ENCODE data around the gene VPS72. TPM values are rescaled to one million over a fixed set of nuclear protein-coding genes. Genes with fewer than 3 reads are reported as not detected.
"Not testable (repeated sequence)": the region's sequence is repeated elsewhere in the genome, so short reads cannot be mapped to it uniquely, and the experiment has no call there.

VPS72 gene
- polyA plus RNA-seq, 1 experiment, result 71.0 TPM

DNA sequence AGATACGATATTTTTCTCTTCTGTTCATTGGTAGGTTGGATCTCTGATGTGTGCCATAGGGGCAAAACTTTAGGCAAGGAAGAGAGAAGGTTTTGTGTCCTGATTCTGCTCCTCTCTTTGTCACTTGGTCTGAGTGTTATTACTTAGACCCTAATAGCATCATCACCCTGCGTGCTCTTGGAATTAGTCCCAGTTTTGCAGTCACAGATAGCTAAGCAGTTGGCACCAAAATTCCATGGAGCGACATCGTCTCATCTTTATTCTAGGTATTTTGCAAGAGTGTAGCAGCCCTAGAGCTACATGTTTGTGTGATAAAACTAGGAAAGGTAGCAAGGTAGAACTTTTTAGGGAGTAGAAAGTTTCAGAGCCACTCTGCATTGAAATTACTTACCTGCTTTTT, 32.1 kb upstream of the VPS72 start:
- CTCF ChIA-PET, result interaction anchor here (0.7 kb wide), 1 partner anchor 16 kb away, joined by 3 read pairs; no protein-coding TSS in a partner anchor
- no peak overlapping the region for H3K4me3 ChIP-seq (ENCODE audit: low read depth, low read length)
- H3K36me3 ChIP-seq (ENCODE audit: control insufficient read depth, insufficient read depth, low read length), result peaks cover 7% of the 10 kb centered on the region
- DNase-seq (ENCODE audit: low read depth), result no peak
- POLR2A ChIA-PET, result interaction anchor here (0.7 kb wide), 1 partner anchor 16 kb away, joined by 3 read pairs; no protein-coding TSS in a partner anchor
- H3K27me3 ChIP-seq (ENCODE audit: control insufficient read depth, insufficient read depth, low read length), result no peaks in the 10 kb centered on the region
- TF ChIP-seq, protein P1, sequence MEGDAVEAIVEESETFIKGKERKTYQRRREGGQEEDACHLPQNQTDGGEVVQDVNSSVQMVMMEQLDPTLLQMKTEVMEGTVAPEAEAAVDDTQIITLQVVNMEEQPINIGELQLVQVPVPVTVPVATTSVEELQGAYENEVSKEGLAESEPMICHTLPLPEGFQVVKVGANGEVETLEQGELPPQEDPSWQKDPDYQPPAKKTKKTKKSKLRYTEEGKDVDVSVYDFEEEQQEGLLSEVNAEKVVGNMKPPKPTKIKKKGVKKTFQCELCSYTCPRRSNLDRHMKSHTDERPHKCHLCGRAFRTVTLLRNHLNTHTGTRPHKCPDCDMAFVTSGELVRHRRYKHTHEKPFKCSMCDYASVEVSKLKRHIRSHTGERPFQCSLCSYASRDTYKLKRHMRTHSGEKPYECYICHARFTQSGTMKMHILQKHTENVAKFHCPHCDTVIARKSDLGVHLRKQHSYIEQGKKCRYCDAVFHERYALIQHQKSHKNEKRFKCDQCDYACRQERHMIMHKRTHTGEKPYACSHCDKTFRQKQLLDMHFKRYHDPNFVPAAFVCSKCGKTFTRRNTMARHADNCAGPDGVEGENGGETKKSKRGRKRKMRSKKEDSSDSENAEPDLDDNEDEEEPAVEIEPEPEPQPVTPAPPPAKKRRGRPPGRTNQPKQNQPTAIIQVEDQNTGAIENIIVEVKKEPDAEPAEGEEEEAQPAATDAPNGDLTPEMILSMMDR (IDR thresholded peaks at IDR 0.05; ENCODE audit: insufficient read depth, low read depth, low read length), result no peak

DNA sequence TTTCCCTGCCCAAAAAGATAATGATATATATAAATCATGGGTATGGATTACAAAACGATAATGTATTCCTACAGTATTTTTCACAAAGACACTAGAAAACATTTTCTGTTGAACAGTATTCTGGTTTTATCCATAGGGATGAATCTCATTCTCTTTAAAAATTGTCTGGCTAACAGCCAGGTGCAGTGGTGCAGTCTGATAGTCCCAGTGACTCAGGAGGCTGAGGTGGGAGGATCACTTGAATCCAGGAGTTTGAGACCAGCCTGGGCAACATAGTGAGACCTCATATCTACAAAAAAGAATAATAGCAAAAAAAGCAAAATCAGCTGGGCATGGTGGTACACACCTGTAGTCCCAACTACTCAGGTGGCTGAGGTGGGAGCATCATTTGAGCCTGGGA, 31.6 kb upstream of the VPS72 start:
- TF ChIP-seq, protein P1 (IDR thresholded peaks at IDR 0.05; ENCODE audit: insufficient read depth, low read depth, low read length), result no peak
- ChIA-PET POLR2A (no interaction called here), CTCF (no interaction called here)
- H3K27me3 ChIP-seq (ENCODE audit: control insufficient read depth, insufficient read depth, low read length), result no peaks in the 10 kb centered on the region
- H3K4me3 ChIP-seq (ENCODE audit: low read depth, low read length), result no peak overlapping the region
- peaks cover 7% of the 10 kb centered on the region for H3K36me3 ChIP-seq (ENCODE audit: control insufficient read depth, insufficient read depth, low read length)
- DNase-seq (ENCODE audit: low read depth), result no peak

DNA sequence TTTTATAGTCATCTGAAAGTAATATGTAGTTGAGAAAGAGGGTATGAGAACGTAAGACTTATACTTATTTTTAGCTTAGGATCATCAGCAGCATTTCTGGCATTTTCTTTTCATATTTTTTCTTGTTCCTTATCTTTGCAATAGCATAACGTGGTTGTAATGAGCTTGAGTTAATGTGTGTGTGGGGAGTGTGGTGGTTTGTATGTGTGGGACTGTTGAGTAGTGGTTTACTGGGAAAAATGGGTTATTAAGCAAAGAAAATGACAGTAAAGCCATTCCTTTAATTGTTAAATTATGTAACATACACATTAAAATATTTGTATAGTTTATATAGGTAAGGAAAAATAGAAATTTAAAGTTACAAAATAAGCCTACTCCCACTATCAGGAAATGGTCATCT, 23.6 kb upstream of the VPS72 start:
- H3K27me3 ChIP-seq (ENCODE audit: control insufficient read depth, insufficient read depth, low read length), result no peaks in the 10 kb centered on the region
- TF ChIP-seq, protein P1 (IDR thresholded peaks at IDR 0.05; ENCODE audit: insufficient read depth, low read depth, low read length), result no peak
- CTCF ChIA-PET, result interaction anchor here (1.0 kb wide), 1 partner anchor 38 kb away, joined by 4 read pairs; no protein-coding TSS in a partner anchor
- DNase-seq (ENCODE audit: low read depth), result no peak
- peaks cover 7% of the 10 kb centered on the region for H3K36me3 ChIP-seq (ENCODE audit: control insufficient read depth, insufficient read depth, low read length)
- no peak overlapping the region for H3K4me3 ChIP-seq (ENCODE audit: low read depth, low read length)
- POLR2A ChIA-PET, result no interaction called here

GRCh38 chr1:151211972-151212705, 22.1 kb upstream of the VPS72 start:
- CTCF ChIA-PET, result interaction anchor here (0.6 to 1.2 kb wide), 3 partner anchors 12 to 218 kb away, joined by 3 to 4 read pairs (median 3); no protein-coding TSS in a partner anchor
- POLR2A ChIA-PET, result no interaction called here
- Histone ChIP-seq H3K4me3 (ENCODE audit: low read depth, low read length) (no peak overlapping the region), H3K36me3 (ENCODE audit: control insufficient read depth, insufficient read depth, low read length) (peaks cover 13% of the 10 kb centered on the region), H3K27me3 (ENCODE audit: control insufficient read depth, insufficient read depth, low read length) (no peaks in the 10 kb centered on the region)
- no peak for DNase-seq (ENCODE audit: low read depth)
- TF ChIP-seq, protein P1 (IDR thresholded peaks at IDR 0.05; ENCODE audit: insufficient read depth, low read depth, low read length), result no peak

- CTCF ChIA-PET, result interaction anchor here (1.2 kb wide), 1 partner anchor 10 kb away, joined by 3 read pairs; no protein-coding TSS in a partner anchor
- no peak for DNase-seq (ENCODE audit: low read depth)
- POLR2A ChIA-PET, result no interaction called here
- no peak overlapping the region for H3K4me3 ChIP-seq (ENCODE audit: low read depth, low read length)
- TF ChIP-seq, protein P1 (IDR thresholded peaks at IDR 0.05; ENCODE audit: insufficient read depth, low read depth, low read length), result no peak
- H3K36me3 ChIP-seq (ENCODE audit: control insufficient read depth, insufficient read depth, low read length), result peaks cover 13% of the 10 kb centered on the region
- no peaks in the 10 kb centered on the region for H3K27me3 ChIP-seq (ENCODE audit: control insufficient read depth, insufficient read depth, low read length)
Measured at GRCh38 chr1:151210830-151211229, 20.8 kb upstream of the VPS72 start.

- POLR2A ChIA-PET; H3K4me3 ChIP-seq (ENCODE audit: low read depth, low read length); CTCF ChIA-PET; H3K27me3 ChIP-seq (ENCODE audit: control insufficient read depth, insufficient read depth, low read length); DNase-seq (ENCODE audit: low read depth): not testable (repeated sequence)
- H3K36me3 ChIP-seq (ENCODE audit: control insufficient read depth, insufficient read depth, low read length), result peaks cover 17% of the 10 kb centered on the region
Measured at GRCh38 chr1:151205381-151205965, 15.5 kb upstream of the VPS72 start.
